Astrocyte (in vitro differentiated cells and primary cell): Measurements from ENCODE around the gene ERN1. TPM values are rescaled to one million over a fixed set of nuclear protein-coding genes. Genes with fewer than 3 reads are reported as not detected.
"Not testable (repeated sequence)": the region's sequence is repeated elsewhere in the genome, so short reads cannot be mapped to it uniquely, and the experiment has no call there.

Experiments used
- DNase-seq: peaks from one replicate; pipeline ENCODE4 v3.0.0-alpha.2; 2010; ENCODE audit warnings: low read depth
- FAIRE-seq: peaks from 2 replicates; lab custom pipeline; 2011; peaks lifted over from hg19 to GRCh38; lab: Jason Lieb, UNC
- H2AFZ ChIP-seq: 2 replicates; pipeline ENCODE4 v1.6.0; 2012; ENCODE audit warnings: low read depth, low read length, inconsistent platforms
- H3K27ac ChIP-seq: 2 replicates; pipeline ENCODE4 v1.5.1; 2011; ENCODE audit warnings: low read depth, low read length, inconsistent platforms
- H3K27me3 ChIP-seq: 2 replicates; pipeline ENCODE4 v1.6.0; 2011; ENCODE audit warnings: low read length, inconsistent platforms; ENCODE audit not compliant: insufficient read depth
- H3K36me3 ChIP-seq: 2 replicates; pipeline ENCODE4 v1.5.1; 2011; ENCODE audit warnings: low read length, inconsistent platforms; ENCODE audit not compliant: insufficient read depth
- H3K4me1 ChIP-seq: 2 replicates; pipeline ENCODE4 v1.5.1; 2011; ENCODE audit warnings: low read length, inconsistent platforms; ENCODE audit not compliant: insufficient read depth
- H3K4me2 ChIP-seq: 2 replicates; pipeline ENCODE4 v1.6.0; 2012; ENCODE audit warnings: low read length, inconsistent platforms
- H3K4me3 ChIP-seq: 2 replicates; pipeline ENCODE4 v1.5.1; 2011; ENCODE audit warnings: low read depth, mild to moderate bottlenecking, low read length, inconsistent platforms; ENCODE audit not compliant: insufficient read depth
- H3K79me2 ChIP-seq: 2 replicates; pipeline ENCODE4 v1.6.0; 2012; ENCODE audit warnings: mild to moderate bottlenecking, low read length, inconsistent platforms; ENCODE audit not compliant: insufficient read depth
- H3K9ac ChIP-seq: 2 replicates; pipeline ENCODE4 v1.6.0; 2012; ENCODE audit warnings: mild to moderate bottlenecking, low read length, inconsistent platforms
- H3K9me3 ChIP-seq: 2 replicates; pipeline ENCODE4 v1.5.1; 2012; ENCODE audit warnings: low read depth, mild to moderate bottlenecking, low read length, inconsistent platforms; ENCODE audit not compliant: insufficient read depth
- H4K20me1 ChIP-seq: 2 replicates; pipeline ENCODE4 v1.6.0; 2012; ENCODE audit warnings: low read length, inconsistent platforms; ENCODE audit not compliant: insufficient read depth
- H3K27ac Mint-ChIP-seq: one replicate; pipeline ENCODE4 v1.8.0; 2021; ENCODE audit warnings: mild to moderate bottlenecking, mixed read lengths; ENCODE audit not compliant: unreplicated experiment
- H3K27me3 Mint-ChIP-seq: one replicate; pipeline ENCODE4 v1.8.0; 2021; ENCODE audit warnings: low read depth, mixed read lengths; ENCODE audit not compliant: unreplicated experiment
- H3K36me3 Mint-ChIP-seq: one replicate; pipeline ENCODE4 v1.8.0; 2021; ENCODE audit warnings: low read depth, mixed read lengths; ENCODE audit not compliant: unreplicated experiment
- H3K4me1 Mint-ChIP-seq: one replicate; pipeline ENCODE4 v1.8.0; 2021; ENCODE audit warnings: low read depth, mixed read lengths; ENCODE audit not compliant: unreplicated experiment
- H3K4me3 Mint-ChIP-seq: one replicate; pipeline ENCODE4 v1.8.0; 2021; ENCODE audit warnings: mild to moderate bottlenecking, moderate library complexity, mixed read lengths; ENCODE audit not compliant: unreplicated experiment
- H3K9me3 Mint-ChIP-seq: one replicate; pipeline ENCODE4 v1.8.0; 2021; ENCODE audit warnings: mild to moderate bottlenecking, mixed read lengths; ENCODE audit not compliant: unreplicated experiment
- EZH2 ChIP-seq: IDR thresholded peaks from 2 replicates; pipeline ENCODE4 v1.6.1; 2012; ENCODE audit warnings: mild to moderate bottlenecking, low read length, inconsistent platforms; ENCODE audit not compliant: insufficient read depth
- total RNA-seq: library from RNA; stranded (reverse); gene quantifications from 2 replicates; pipeline ENCODE4 v1.2.1, GENCODE V29; 2021
- TF ChIP-seq, protein P1 (sequence below): IDR thresholded peaks from 2 replicates; pipeline ENCODE4 v1.5.1; 2011; ENCODE audit warnings: low read depth, mild to moderate bottlenecking, inconsistent platforms, low read length, moderate library complexity; ENCODE audit not compliant: insufficient read depth

The ERN1 gene
- total RNA-seq, 1 donor from 2014 or later: 11.7 TPM

DNA sequence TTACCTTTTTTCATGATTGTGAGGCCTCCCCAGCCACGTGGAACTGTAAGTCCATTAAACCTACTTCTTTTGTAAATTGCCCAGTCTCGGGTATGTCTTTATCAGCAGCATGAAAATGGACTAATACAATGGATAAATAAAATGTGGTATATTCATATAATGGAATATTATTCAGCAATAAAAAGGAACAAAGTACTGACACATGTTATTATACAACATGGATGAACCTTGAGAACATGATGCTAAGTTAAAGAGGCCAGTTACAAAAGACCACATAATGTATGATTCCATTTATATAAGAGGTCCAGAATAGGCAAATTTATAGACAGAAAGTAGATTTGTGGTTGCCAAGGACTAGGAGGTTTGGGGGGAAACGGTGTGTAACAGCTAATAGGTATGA is 5.3 kb downstream of the ERN1 start:
- no peak overlapping the region for H3K4me3 Mint-ChIP-seq
- H3K9ac ChIP-seq: no peak overlapping the region
- TF ChIP-seq, protein P1, sequence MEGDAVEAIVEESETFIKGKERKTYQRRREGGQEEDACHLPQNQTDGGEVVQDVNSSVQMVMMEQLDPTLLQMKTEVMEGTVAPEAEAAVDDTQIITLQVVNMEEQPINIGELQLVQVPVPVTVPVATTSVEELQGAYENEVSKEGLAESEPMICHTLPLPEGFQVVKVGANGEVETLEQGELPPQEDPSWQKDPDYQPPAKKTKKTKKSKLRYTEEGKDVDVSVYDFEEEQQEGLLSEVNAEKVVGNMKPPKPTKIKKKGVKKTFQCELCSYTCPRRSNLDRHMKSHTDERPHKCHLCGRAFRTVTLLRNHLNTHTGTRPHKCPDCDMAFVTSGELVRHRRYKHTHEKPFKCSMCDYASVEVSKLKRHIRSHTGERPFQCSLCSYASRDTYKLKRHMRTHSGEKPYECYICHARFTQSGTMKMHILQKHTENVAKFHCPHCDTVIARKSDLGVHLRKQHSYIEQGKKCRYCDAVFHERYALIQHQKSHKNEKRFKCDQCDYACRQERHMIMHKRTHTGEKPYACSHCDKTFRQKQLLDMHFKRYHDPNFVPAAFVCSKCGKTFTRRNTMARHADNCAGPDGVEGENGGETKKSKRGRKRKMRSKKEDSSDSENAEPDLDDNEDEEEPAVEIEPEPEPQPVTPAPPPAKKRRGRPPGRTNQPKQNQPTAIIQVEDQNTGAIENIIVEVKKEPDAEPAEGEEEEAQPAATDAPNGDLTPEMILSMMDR: no peak
- TF ChIP-seq EZH2: no peak
- H3K27me3 ChIP-seq: no peaks in the 10 kb centered on the region
- H3K27ac ChIP-seq: no peak overlapping the region
- peaks cover 24% of the 10 kb centered on the region for H3K79me2 ChIP-seq
- no peak overlapping the region for H3K4me3 ChIP-seq
- no peak overlapping the region for H3K4me2 ChIP-seq
- peaks cover 5% of the 10 kb centered on the region for H3K36me3 Mint-ChIP-seq
- H3K9me3 ChIP-seq: no peaks in the 10 kb centered on the region
- no peak overlapping the region for H2AFZ ChIP-seq
- DNase-seq (no peak), FAIRE-seq (no peak)
- H4K20me1 ChIP-seq: peaks cover 34% of the 10 kb centered on the region
- no peak overlapping the region for H3K27ac Mint-ChIP-seq
- peaks cover 11% of the 10 kb centered on the region for H3K4me1 Mint-ChIP-seq
- H3K27me3 Mint-ChIP-seq: no peaks in the 10 kb centered on the region
- H3K4me1 ChIP-seq: peaks cover 6% of the 10 kb centered on the region
- H3K36me3 ChIP-seq: no peaks in the 10 kb centered on the region
- H3K9me3 Mint-ChIP-seq: no peaks in the 10 kb centered on the region

DNA sequence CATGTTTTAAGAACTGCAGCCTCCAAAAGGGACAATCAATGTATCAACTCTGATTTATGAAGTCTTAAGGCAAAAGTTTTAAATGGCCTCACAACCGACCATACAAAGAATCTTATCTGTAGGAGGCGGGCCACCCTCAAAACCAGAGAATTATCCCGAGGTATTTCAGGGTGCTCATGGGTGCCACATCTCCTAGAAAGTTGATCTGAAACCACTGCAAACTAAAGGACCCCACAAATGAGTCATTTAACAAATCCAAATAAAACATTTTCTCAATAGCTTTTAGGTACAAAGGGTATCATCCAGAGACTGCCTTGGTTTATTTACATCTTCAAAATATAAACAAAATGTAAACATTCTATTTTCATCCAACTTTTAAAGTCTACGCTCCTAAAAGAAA is 6.8 kb downstream of the ERN1 start:
- Histone ChIP-seq H3K9me3 (no peaks in the 10 kb centered on the region), H3K4me1 (peaks cover 4% of the 10 kb centered on the region), H3K4me3 (no peak overlapping the region), H3K27ac (no peak overlapping the region), H3K36me3 (no peaks in the 10 kb centered on the region), H2AFZ (no peak overlapping the region), H4K20me1 (peaks cover 33% of the 10 kb centered on the region), H3K79me2 (peaks cover 12% of the 10 kb centered on the region), H3K4me2 (no peak overlapping the region), H3K9ac (no peak overlapping the region), H3K27me3 (no peaks in the 10 kb centered on the region)
- Mint-ChIP-seq H3K9me3 (no peaks in the 10 kb centered on the region), H3K36me3 (peaks cover 5% of the 10 kb centered on the region), H3K4me1 (peaks cover 8% of the 10 kb centered on the region), H3K27ac (no peak overlapping the region), H3K4me3 (no peak overlapping the region), H3K27me3 (no peaks in the 10 kb centered on the region)
- FAIRE-seq (no peak), DNase-seq (no peak)
- TF ChIP-seq, protein P1: no peak
- no peak for TF ChIP-seq EZH2

DNA sequence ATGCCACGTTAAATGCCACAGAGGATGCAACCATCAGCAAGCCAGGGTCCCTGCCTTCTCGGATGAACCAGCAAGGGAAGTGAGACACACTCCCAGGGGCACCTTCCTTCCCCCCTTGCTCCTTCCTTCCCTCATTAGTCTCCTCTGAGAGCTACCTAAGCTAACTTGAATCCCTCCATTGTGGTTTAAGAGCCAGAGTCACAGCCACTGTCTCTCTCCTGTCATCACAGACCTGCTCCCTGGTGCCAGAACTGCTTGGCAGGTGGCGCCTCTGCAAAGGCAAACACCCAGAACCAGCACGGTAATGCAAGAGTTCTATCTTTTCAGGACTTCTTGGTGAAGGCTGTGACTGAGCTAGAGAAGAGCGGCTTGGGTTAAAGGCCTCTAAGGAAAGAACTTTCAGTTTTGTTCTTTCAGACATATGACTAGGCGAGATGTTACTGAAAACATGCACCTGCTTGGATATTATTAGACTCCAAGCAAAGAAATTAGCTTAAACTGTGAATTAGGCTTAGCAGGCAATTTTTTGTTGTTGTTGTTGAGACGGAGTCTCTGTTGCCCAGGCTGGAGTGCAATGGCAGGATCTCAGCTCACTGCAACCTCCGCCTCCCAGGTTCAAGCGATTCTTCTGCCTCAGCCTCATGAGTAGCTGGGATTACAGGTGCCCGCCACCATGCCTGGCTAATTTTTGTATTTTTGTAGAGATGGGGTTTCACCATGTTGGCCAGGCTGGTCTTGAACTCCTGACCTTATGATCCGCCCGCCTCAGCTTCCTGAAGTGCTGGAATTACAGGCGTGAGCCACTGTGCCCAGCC is 8.8 kb downstream of the ERN1 start:
- H2AFZ ChIP-seq, H3K9me3 Mint-ChIP-seq, H3K9me3 ChIP-seq, H3K9ac ChIP-seq, H3K79me2 ChIP-seq, H3K4me3 ChIP-seq, H3K4me1 ChIP-seq, H3K36me3 ChIP-seq, DNase-seq, H3K27ac ChIP-seq, H3K27me3 Mint-ChIP-seq, H3K27ac Mint-ChIP-seq, FAIRE-seq, H3K36me3 Mint-ChIP-seq, H3K4me2 ChIP-seq, H3K4me3 Mint-ChIP-seq, H3K27me3 ChIP-seq, H3K4me1 Mint-ChIP-seq: not testable (repeated sequence)
- H4K20me1 ChIP-seq: peaks cover 33% of the 10 kb centered on the region
